Transverse colon (tissue), 4 donors: ENCODE results near the gene SEC24B.

Experiments used
- CTCF ChIP-seq, 5 experiments: fragments of 200-600 bp in 3 of 5; fragments of 450-650 bp in 2 of 5; sonication (generic) in 3 of 5; IDR thresholded peaks; 1 replicate in 2 of 5; 2 replicates in 3 of 5; pipeline ENCODE4 v1.5.1; 2016 to 2017; ENCODE audit warnings: antibody characterized with exemption in 5 of 5, inconsistent platforms in 3 of 5, mild to moderate bottlenecking in 2 of 5, moderate library complexity in 1 of 5
- POLR2AphosphoS5 ChIP-seq, 3 donors: sonication (generic); formaldehyde crosslinking; IDR thresholded peaks; one replicate each; pipeline ENCODE4 v1.6.1; 2016; ENCODE audit warnings: antibody characterized with exemption in 3 of 3

DNA sequence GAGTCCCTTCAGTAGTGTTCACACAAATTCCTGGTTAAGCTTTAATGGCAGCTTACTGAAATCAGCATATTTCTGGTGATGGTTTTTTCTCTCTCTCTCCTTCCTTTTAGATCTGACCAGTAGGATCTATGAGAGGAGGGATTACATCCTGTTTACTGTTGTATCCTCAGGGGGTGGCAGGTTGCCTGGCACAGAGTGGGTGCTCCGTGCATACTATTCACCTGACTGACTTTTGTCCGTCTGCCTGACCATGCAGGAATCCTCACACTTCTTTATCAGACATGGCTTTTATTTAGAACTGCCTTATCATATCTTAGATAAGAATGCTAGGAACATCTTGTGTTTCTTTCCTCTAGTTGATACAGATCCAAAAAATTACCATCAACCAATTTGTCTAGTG lies 156.0 kb downstream of the SEC24B start:
- TF ChIP-seq CTCF (IDR thresholded peaks at IDR 0.05) = no peak
- TF ChIP-seq POLR2AphosphoS5 (IDR thresholded peaks at IDR 0.05) = no peak
